ENCODE data around the gene CNNM2.
A peak's percentile ranks its signal among the peaks of the same experiment; 100 is the strongest.
"Not testable (repeated sequence)": the region's sequence is repeated elsewhere in the genome, so short reads cannot be mapped to it uniquely, and the experiment has no call there.

Gene CNNM2

GRCh38 chr10:103042129-103042528, 124.0 kb downstream of the CNNM2 start:
- peak; percentile 6 for DNase-seq

- DNase-seq: no peak
Observed at GRCh38 chr10:103042908-103043307, 124.8 kb downstream of the CNNM2 start.

GRCh38 chr10:103044942-103045489, 126.9 kb downstream of the CNNM2 start:
- DNase-seq: no peak

GRCh38 chr10:103045961-103046360, 127.9 kb downstream of the CNNM2 start:
- DNase-seq: no peak

- DNase-seq: no peak
Observed at GRCh38 chr10:103047381-103047780, 129.3 kb downstream of the CNNM2 start.

- no peak for DNase-seq
Observed at GRCh38 chr10:103049237-103049636, 131.1 kb downstream of the CNNM2 start.

GRCh38 chr10:103053659-103054581, 135.8 kb downstream of the CNNM2 start:
- no peak for DNase-seq

- DNase-seq: no peak
Observed at GRCh38 chr10:103054621-103055020, 136.5 kb downstream of the CNNM2 start.

GRCh38 chr10:103055105-103055504, 137.0 kb downstream of the CNNM2 start:
- no peak for DNase-seq

GRCh38 chr10:103058034-103058433, 139.9 kb downstream of the CNNM2 start:
- no peak for DNase-seq

GRCh38 chr10:103060575-103060974, 142.5 kb downstream of the CNNM2 start:
- no peak for DNase-seq

- DNase-seq: peak; percentile 16
Observed at GRCh38 chr10:103062854-103063590, 144.9 kb downstream of the CNNM2 start.

GRCh38 chr10:103064956-103065355, 146.9 kb downstream of the CNNM2 start:
- no peak for DNase-seq

- no peak for DNase-seq
Observed at GRCh38 chr10:103066141-103067098, 148.3 kb downstream of the CNNM2 start.

GRCh38 chr10:103067099-103067477, 149.0 kb downstream of the CNNM2 start:
- DNase-seq: not testable (repeated sequence)

GRCh38 chr10:103067484-103067883, 149.4 kb downstream of the CNNM2 start:
- no peak for DNase-seq

GRCh38 chr10:103067956-103068355, 149.9 kb downstream of the CNNM2 start:
- DNase-seq: no peak

GRCh38 chr10:103069453-103070331, 151.6 kb downstream of the CNNM2 start:
- peak; percentile 57 for DNase-seq

- no peak for DNase-seq
Observed at GRCh38 chr10:103072276-103072675, 154.2 kb downstream of the CNNM2 start.

GRCh38 chr10:103072891-103073290, 154.8 kb downstream of the CNNM2 start:
- no peak for DNase-seq

GRCh38 chr10:103077020-103077419, 158.9 kb downstream of the CNNM2 start:
- no peak for DNase-seq

All from NCI-H2171 treated with DMSO at 0.1 percent for 48 hours (cell line).